HG03135 (cell line): ENCODE measurements around the gene SLC35E1.
"Not testable (repeated sequence)": the region's sequence is repeated elsewhere in the genome, so short reads cannot be mapped to it uniquely, and the experiment has no call there.

ENCODE experiments used
- ATAC-seq: cut with Tn5 transposase; IDR thresholded peaks from one replicate; pipeline ENCODE4 v1.9.1; 2021; ENCODE audit warnings: mild to moderate bottlenecking, moderate library complexity; ENCODE audit not compliant: unreplicated experiment

SLC35E1 gene

DNA sequence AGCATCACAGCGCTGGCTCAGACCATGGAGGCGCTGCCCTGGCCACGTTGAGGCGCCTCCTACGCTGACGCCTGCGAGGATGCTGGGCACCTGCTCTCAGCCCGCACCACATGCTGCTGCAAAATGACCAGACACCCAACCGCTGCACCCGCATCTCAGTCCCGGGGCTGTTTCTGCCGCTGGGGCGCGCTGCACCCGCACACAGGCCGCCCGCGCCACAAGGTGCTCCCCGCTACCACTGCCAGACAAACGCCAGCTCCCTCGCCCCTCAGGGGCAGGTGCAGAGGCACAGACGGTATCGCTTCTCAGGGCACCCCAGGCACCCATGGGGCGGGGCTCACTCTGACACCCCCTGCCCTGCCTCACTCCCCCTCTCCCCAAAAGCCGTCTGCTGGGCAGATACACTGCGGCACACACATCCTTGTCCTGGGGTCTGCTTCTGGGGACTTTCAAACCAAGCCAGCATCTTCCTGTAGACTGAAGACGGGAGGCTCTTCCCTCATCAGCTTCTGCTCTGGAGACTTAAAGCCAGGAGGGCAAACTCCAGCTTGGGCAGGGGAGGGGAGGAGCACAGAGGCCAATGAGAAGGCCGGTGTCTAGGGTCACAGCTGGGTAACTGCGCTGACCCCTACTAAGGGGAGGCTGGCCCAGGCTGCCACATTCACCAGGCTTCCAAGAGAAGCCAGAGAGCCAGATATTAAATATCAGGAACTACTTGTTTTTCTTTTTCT lies 46.3 kb downstream of the SLC35E1 start:
- ATAC-seq, result no peak

DNA sequence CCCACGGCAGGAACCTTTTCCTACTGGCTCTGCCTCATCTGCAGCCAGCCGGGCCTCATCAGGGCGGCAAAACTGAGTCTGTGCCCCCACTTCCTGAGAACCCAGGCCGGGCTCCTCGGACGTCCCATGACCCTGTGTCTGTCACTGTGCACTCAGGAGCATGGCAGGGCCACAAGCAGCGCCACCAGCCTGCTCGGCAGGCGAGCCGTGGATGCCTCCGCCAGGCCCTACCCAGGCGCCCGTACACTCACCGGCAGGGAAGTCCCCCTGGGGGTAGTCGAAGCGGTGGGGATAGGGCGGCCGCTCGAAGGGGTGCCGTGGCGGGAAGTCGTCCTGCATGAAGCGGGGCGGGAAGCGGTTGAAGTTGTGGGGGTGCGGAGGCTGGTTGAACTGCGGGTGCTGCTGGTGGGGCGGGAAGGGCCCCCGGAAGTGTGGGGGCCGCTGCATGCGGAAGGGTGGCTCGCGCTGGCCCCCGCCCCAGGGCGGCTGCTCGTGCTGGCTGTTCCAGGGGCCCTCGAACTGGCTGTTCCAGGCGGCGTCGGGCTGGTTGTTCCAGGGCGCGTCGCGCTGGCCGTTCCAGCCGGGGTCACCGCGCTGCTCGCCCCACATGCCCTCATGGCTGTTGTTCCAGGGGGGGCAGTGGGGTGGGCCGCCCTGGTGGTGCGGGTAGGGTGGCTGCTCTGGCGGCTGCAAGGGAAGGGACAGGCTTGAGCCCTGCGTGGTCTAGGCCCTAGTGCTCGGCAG lies 47.1 kb downstream of the SLC35E1 start:
- no peak for ATAC-seq

DNA sequence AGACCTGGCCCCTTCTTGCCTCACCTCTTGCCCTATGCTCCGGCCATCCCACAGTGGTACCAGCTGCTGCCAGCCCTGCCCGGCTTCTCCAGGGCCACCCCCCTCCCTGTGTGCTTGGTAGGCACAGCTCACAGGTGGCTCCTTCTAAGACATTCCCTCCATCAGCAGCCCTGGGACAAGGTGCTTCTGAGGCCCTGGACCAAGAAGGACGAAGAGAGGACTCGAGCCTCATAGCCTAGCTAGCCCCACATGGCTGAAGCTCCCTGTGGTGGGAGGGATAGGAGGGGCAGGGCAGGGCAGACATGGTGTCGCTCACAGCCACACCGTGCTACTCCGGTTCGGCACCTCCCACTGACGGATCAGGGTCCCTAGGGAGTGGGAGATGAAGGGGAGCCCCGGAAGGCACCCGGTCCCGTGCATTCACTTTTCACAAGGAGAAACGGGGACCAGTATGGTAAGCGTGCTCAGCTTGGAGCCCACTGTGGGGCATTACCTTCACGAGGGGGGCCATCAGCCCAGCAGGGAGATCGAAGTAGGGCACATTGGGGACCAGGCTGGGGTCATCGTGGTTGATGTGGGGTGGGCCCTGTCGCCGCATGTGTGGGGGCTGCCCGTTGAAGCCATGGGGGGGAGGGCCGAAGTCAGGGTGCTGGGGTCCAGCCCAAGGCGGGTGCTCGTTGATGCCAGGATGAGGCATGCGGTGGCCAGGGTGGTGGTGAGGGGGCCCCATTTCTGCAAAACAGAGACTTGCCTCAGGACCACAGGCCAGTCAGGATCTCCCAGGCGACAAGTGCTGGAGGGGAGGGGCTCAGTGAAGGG lies 49.4 kb downstream of the SLC35E1 start:
- no peak for ATAC-seq

DNA sequence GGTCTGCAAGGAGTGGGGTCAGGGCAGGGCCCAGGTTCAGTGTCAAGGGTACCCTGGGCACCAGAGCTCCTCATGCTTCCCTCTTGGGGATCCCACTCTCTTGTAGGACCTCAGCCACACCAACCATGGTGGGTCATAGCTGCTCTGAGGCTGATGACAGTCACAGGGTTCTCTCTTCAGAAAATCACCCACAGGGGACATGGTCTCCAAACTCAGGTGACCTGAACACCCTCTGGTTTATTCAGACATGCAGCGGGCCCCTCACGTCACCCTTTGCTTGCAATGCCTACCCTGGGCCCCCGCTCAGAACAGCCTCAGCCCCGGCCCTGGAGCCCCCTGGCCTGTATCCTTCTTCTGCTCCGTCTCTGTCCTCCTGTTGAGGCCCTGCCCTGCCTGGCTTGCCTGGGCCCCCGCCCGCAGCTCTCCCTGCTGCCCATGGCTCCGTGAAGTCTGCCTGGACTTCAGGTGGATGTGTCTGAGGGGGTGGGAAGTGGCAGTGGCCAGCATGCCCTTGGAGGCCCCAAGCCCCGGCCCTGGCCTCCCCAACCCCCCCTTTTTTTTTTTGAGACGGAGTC lies 50.4 kb downstream of the SLC35E1 start:
- ATAC-seq, result no peak

DNA sequence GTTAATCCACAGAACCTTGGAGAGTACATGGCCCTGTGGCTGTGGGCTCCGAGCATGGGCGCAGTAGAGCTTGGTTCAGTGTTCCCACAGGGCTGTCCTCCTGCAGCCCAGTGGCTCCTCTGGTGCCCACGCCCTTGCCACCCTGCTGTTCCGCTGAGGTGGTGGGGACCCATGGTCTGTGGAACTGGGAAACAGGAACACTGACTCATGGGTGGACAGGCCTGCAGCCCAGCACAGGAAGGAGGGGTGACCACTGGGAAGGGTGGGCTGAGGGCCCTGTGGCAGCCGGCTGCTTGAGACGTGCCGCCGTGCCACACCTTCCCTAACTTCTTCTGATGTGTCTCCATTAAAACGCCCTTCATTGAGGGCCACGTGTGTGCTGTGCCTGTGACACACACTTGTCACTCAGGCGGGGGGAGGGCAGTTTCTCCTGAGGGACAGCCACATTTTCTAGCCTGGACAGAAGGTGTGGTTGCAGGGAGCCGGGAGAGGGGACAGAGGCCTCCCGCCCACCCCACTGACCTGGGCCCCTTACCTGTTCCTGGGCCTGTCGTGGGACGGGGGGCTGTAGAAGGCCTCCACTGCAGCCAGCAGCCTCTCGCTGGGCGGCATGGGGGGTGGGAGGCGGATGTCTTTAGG lies 51.1 kb downstream of the SLC35E1 start:
- no peak for ATAC-seq

DNA sequence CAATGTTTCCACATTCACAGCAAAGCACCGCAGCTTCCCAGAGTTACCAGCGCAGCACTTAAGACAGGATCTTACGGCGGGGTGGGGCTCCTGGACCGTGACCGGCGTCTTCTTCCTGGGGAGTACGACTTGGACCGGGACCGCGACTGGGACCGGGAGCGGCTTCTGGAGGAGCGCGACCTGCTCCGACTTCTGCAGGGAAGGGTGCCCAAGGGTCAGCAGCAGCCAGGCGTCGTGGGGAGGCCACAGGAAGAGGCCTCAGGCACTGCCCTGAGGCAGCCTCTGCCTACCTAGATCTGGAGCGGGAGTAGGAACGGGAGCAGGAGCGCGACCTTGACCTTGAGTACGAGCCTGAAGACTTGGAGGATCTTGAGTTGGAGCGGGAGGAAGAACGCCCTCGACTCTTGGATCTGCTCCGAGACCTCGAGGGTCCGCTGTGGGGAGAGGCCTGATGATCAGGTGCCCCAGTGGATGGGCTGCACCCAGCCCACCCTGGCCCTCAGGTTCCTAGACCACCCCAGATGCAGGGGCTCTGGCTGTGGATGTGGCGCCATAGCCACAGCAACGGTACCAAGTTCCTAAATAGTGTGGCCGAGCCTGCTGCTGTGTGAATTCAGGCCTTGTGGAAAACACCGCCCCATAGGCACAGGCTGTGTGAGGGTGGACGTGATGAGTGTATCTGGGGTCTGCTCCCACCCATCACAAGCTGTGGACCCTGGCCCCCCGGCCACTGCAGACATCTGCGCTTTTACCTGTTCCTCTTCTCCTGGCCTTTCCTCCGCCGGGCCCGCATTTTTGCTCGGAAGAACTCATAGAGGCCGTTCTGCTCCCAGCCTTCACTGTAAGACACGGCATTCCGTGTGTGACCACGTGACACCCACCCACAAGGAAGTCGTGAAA lies 51.9 kb downstream of the SLC35E1 start:
- ATAC-seq, result no peak

DNA sequence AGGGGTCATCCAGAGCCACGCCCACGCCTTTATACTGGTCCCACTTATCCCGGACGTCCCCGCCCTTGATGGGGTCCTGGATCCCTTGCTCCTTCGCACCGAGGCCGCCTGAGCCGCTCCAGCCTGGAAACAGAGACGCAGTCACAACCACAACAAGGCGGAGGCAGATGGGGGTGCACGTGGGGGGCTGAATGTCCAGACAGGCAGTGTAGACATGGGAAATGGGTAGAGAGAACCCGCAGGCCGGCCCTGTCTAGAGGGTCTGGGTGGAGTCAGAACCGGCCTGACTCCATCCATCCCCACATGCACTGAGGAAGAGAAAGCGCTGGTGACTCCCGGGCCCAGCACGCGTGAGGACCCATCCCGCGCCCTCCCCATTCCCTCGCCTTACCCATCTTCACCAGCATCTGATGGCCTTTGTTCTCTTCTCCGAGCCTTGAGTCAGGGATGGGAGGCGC lies 53.0 kb downstream of the SLC35E1 start:
- no peak for ATAC-seq

DNA sequence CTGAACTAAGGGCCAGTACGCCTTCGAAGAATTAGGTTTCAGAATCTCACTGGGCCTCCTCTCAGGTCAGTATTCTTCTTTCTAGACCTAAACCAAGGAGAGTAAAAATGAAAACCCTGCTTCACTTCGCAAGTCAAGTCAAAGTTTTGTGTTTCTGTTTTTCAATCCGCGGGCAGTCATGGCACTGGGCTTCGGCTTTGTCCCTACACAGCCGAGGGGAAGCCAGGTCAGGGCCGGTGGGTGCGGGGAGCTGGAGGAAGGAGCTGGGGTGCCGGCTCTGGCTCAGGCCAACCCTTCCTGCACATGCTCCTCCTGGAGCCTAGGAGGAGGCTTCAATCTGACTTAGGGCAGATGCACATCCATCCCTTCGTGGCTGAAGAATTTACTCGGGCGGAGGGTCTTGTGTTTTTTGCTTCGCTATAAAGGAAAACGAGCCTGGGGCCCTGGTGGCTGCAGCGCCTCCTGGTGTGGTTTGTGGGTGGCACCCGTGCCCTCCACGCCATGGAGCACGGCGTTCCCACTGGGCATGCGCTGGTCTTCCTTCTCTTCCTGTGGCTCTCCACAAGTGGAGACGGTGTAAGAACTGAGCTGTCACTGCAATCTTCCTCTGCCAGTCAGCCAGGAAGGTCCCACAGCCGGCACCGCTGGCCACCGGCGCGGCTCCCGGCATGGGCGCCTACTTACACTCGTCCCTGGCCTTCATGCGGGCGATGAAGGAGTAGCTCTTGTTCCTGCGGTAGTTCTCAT lies 53.6 kb downstream of the SLC35E1 start:
- ATAC-seq, result no peak

DNA sequence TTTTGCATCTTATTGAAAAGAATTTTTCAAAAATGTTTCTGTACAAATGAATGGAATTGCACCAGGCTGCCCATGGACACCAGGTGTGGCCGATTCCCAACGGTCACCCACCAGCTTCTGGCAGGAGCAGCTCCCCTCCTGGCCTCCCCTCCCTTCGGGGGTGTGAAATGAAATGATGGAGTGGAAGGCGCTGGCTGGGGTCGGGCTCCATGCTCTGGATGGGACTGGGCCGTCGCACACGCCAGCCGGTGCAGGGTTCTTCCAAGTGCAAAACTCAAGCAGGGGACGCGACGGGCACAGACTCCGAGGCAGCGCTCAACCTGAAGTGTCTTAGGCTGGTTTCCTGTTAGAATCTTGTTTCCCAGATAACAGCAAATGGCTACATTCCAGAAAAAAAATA lies 54.2 kb downstream of the SLC35E1 start:
- ATAC-seq, result no peak

DNA sequence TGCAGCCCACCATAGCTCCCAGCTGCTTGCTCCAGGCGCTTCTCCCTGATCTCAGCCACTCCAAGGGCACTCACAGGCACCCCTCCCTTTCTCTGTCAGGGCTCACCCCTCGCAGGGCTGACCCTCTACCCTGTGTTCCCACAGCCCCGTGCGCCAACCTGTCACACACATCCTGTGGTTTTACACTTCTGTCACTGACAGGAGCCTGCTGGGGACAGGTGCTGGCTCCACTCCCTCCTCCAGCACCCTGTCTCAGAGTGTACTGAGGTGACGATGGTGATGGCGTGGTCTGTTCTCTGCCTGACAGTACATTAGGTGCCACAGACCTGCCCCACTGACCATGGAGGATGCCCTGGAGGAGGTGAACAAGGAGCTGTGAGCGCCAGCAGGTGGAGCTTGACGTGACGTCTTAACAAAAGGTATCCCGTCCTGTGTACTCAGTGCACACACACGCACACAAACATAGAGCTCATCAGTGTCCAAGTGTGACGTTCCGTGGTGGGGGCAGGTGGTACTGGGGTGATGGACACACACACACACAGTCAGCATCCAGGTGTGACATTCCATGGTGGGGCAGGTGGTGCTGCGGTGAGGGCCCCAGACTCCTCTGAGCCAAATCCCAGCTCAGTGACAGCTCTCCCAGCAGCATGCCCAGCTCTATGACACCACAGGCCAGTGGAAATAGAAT lies 55.1 kb downstream of the SLC35E1 start:
- ATAC-seq, result no peak

DNA sequence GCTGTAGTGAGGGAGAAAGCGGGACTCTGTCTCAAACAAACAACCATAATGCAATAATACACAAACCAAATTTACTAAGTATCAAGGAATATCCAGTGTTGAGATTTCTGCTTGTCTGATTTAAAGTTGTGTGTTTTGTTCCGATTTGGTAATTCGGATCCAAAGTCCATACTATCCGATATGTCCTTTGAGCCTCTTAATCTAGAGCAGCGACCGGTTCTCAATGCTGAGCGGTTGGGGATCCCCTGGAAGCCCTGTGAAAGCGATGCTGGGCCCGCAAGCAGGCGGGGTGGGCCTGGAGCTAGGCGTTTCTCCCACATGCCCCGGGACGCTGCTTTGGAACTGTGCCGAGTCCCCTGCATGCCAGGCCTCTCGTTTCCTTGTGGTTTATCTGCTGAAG lies 55.8 kb downstream of the SLC35E1 start:
- no peak for ATAC-seq

DNA sequence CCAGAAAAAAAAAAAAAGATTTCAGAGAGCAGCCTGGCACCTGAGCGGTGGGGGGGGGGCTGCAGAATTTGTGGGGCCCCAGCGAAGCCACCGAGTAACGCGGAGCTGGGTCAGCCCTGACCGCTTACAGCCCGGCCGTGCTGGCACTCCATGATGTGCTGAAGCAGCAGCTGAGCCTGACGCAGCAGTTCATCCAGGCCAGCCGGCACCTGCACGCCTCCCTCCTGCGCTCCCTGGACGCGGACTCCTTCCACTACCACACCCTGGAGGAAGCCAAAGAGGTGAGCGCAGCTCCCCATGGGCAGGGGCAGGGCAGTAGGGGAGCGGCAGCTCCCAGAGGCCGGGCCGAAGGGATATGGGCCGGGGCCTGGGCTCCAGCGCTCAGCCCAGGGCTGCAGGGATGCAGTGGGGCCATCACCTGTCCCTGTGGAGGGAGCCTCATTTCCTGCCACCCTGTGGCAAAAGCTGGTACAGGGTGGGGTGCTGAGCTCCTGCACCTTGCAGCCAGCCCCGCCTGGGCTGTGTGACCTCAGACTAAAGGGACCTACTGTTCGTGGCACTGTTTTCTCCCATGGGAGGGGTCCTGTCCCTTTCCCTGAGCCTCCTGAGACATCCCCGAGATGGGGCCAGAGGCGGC lies 57.7 kb downstream of the SLC35E1 start:
- no peak for ATAC-seq

DNA sequence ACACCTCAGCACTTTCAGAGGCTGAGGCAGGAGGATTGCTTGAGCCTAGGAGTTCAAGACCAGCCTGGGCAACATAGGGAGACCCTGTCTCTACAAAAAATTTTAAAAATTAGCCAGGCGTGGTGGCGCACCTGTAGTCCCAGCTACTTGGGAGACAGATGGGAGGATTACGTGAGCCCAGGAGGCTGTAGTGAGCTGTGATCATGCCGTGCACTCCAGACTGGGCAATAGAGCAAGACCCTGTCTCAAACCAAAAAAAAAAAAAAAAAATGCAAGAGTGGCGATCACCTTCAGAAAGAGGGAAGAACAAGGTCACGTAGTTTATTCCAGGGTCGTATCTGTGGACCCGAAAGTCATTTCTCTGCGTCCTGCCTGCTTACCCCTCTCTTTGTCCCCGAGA lies 59.6 kb downstream of the SLC35E1 start:
- ATAC-seq, result not testable (repeated sequence)

DNA sequence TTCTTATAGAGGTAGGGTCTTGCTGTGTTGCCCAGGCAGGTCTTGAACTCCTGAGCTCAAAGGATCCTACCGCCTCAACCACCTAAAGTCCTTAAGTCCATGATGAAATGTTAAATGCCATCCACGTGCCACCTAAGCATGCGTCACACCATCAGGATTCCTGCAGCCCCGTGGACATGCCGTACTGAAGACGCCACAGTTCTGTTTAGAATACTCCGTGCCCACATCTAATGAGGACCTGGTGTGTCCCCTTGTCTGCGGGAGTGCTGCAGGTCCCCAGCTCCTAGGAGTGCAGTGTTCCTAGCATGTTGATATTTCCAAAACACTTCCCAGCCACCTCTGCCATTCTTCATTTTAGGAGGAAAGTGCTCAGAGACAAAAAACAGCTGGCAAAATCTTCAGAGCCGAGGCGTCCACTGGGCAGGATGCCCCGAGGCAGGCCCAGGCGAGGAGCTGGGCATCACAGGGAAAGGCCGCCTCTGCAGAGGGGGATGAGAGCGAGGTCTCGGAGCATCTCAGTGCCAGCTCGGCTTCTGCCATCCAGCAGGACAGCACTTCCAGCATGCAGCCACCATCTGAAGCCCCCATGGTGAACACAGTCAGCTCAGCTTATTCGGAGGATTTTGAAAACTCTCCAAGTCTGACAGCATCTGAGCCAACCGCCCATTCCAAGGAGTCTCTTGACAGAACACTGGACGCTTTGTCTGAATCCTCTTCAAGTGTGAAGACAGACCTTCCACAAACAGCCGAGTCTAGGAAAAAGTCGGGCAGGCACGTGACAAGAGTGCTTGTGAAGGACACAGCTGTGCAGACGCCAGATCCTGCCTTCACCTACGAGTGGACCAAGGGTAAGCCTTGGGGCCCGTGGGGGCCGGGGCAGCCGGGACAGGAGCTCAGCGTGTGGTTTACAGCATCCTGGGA lies 62.8 kb downstream of the SLC35E1 start:
- no peak for ATAC-seq

DNA sequence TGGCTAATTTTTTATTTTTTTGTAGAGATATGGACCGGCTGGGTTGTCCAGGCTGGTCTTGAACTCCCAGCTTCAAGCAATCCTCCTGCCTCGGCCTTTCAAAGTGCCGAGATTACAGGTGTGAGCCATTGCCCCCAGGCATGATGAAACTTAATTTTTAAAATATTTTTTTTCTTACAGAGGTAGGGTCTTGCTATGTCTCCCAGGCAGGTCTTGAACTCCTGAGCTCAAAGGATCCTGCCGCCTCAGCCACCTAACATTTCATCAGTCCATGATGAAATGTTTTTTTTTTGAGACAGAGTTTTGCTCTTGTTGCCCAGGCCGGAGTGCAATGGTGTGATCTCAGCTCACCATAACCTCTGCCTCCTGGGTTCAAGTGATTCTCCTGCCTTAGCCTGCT lies 63.7 kb downstream of the SLC35E1 start:
- ATAC-seq, result no peak

DNA sequence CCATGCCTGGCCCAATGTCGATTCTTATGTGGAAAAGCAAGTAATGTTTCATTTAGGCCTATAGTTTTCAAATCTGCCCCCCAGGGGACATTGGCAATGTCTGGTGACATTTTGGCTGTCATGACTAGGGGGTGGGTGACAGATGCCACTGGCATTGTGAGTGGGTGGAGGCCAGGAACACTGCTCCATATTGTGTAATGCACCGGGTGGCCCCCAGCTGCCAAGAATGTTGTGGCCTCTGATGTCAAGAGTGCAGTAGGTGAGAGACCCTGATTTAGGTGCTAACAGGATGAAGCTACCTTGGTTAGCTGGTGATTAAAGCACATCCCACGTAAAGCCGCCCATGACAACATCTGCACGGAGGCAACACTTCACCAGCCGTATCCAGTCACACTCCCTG lies 65.3 kb downstream of the SLC35E1 start:
- ATAC-seq, result no peak

DNA sequence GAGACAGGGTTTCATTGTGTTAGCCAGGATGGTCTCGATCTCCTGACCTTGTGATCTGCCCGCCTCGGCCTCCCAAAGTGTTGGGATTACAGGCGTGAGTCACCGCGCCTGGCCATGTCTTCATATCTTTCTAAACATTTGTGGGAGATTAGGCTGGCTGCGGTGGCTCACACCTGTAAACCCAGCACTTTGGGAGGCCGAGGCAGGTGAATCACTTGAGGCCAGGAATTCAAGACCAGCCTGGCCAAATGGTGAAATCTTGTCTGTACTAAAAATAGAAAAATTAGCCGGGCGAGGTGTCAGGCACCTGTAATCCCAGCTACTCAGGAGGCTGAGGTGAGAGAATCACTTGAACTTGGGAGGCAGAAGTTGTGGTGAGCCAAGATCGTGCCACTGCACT lies 66.1 kb downstream of the SLC35E1 start:
- not testable (repeated sequence) for ATAC-seq
